K562 (cell line): ENCODE measurements around the gene ADGRB3. TPM values are rescaled to one million over a fixed set of nuclear protein-coding genes. Genes with fewer than 3 reads are reported as not detected.

Experiments
- DPF2 ChIP-seq: fragments of 450-650 bp; IDR thresholded peaks from 2 replicates; pipeline ENCODE4 v1.6.1; 2016
- EHMT2 ChIP-seq: fragments of 450-650 bp; IDR thresholded peaks from 2 replicates; pipeline ENCODE4 v1.6.1; 2018; ENCODE audit warnings: antibody characterized with exemption
- HIVEP1 ChIP-seq: fragments of 250-450 bp; sonication (Bioruptor Pico); IDR thresholded peaks from 2 replicates; pipeline ENCODE4 v1.4.0; 2020; ENCODE audit warnings: mild to moderate bottlenecking
- JUN ChIP-seq, 2 experiments: sonication (generic) in 1 of 2; formaldehyde crosslinking in 1 of 2; IDR thresholded peaks; 2 replicates each; pipeline versions ENCODE4 v1.6.1 to v1.8.0; 2012 to 2022; ENCODE audit warnings: borderline replicate concordance in 2 of 2, mild to moderate bottlenecking in 2 of 2, improper control_type of control experiment in 1 of 2, low read depth in 1 of 2, low read length in 1 of 2, missing genetic modification reagents in 1 of 2
- JUND ChIP-seq, 2 experiments: IDR thresholded peaks; 2 replicates in 1 of 2; 3 replicates in 1 of 2; pipeline ENCODE4 v1.6.1; 2011; ENCODE audit warnings: borderline replicate concordance in 2 of 2, low read depth in 2 of 2, low read length in 2 of 2, improper control_type of control experiment in 1 of 2, missing biosample characterization in 1 of 2, missing genetic modification characterization in 1 of 2, missing genetic modification reagents in 1 of 2
- MEIS2 ChIP-seq: fragments of 450-650 bp; IDR thresholded peaks from 2 replicates; pipeline ENCODE4 v1.6.1; 2014; ENCODE audit warnings: mild to moderate bottlenecking; ENCODE audit not compliant: partially characterized antibody
- PHF21A ChIP-seq: fragments of 450-650 bp; IDR thresholded peaks from 2 replicates; pipeline ENCODE4 v1.6.1; 2017; ENCODE audit warnings: low read depth, borderline replicate concordance
- PPARD ChIP-seq: fragments of 250-450 bp; sonication (Bioruptor Pico); IDR thresholded peaks from 2 replicates; pipeline ENCODE4 v1.8.0; 2022; ENCODE audit warnings: inconsistent platforms, mild to moderate bottlenecking, moderate library complexity
- XRCC4 ChIP-seq: IDR thresholded peaks from one replicate; pipeline ENCODE4 v1.6.1; 2011; ENCODE audit not compliant: insufficient read depth, insufficient read length; ENCODE audit errors: extremely low read depth
- ZNF143 ChIP-seq: sonication (generic); formaldehyde crosslinking; IDR thresholded peaks from 2 replicates; pipeline ENCODE4 v1.9.0; 2022; ENCODE audit warnings: mild to moderate bottlenecking, missing genetic modification reagents
- ZNF584 ChIP-seq: fragments of 200-800 bp; sonication (Bioruptor generic); IDR thresholded peaks from 2 replicates; pipeline ENCODE4 v1.6.1; 2016; ENCODE audit warnings: low read depth, mild to moderate bottlenecking, missing genetic modification characterization, missing compliant biosample characterization
- ZNF780A ChIP-seq: fragments of 250-450 bp; sonication (Bioruptor Pico); IDR thresholded peaks from 2 replicates; pipeline ENCODE4 v1.5.0; 2021; ENCODE audit warnings: mild to moderate bottlenecking
- polyA plus RNA-seq, 8 experiments: library from polyadenylated mRNA; depleted of rRNA in 4 of 8; stranded (reverse) in 5 of 8; unstranded in 3 of 8; fragments of >200 nt; fragmentation: Nextera tagmentation in 2 of 8; fragmentation: Illumina TruSeq in 1 of 8; extraction: Ambion mirVana in 2 of 8; extraction: Trizol in 1 of 8; gene quantifications; 2 replicates each; pipeline versions ENCODE4 v1.2.1 to v1.2.3, GENCODE V29; 2011 to 2014; ENCODE audit warnings: inconsistent platforms in 1 of 8, missing spikeins in 1 of 8
- total RNA-seq, 7 experiments: library from RNA; depleted of rRNA in 6 of 7; stranded (reverse); fragments of >200 nt in 6 of 7; fragmentation: Illumina TruSeq in 2 of 7; extraction: Trizol in 2 of 7; gene quantifications; 2 replicates each; pipeline versions ENCODE4 v1.2.1 to v1.2.3, GENCODE V29; 2011 to 2021; ENCODE audit warnings: low replicate concordance in 1 of 7
- TF ChIP-seq, protein P1 (sequence below), 2 experiments: fragments of 450-650 bp in 1 of 2; sonication (generic) in 1 of 2; formaldehyde crosslinking in 1 of 2; IDR thresholded peaks; 2 replicates each; pipeline versions ENCODE4 v1.7.1 to v1.9.0; 2016 to 2022; ENCODE audit warnings: inconsistent platforms in 1 of 2, mild to moderate bottlenecking in 1 of 2, missing genetic modification reagents in 1 of 2
- TF ChIP-seq, protein P2 (sequence below), 2 experiments: fragments of 450-650 bp; IDR thresholded peaks; 2 replicates each; pipeline ENCODE4 v1.6.1; 2018; ENCODE audit warnings: mild to moderate bottlenecking in 2 of 2, low read depth in 1 of 2; ENCODE audit not compliant: partially characterized antibody in 2 of 2

The ADGRB3 gene
- total and polyA plus RNA-seq, 9 of the 15 experiments (the other 6 are each of a cell fraction or from before 2014, with no cell fraction given), result 0.90 to 7.8 (median 2.4) TPM

GRCh38 chr6:68689910-68690309 lies 54.8 kb downstream of the ADGRB3 start (continued):
- TF ChIP-seq, protein P1, sequence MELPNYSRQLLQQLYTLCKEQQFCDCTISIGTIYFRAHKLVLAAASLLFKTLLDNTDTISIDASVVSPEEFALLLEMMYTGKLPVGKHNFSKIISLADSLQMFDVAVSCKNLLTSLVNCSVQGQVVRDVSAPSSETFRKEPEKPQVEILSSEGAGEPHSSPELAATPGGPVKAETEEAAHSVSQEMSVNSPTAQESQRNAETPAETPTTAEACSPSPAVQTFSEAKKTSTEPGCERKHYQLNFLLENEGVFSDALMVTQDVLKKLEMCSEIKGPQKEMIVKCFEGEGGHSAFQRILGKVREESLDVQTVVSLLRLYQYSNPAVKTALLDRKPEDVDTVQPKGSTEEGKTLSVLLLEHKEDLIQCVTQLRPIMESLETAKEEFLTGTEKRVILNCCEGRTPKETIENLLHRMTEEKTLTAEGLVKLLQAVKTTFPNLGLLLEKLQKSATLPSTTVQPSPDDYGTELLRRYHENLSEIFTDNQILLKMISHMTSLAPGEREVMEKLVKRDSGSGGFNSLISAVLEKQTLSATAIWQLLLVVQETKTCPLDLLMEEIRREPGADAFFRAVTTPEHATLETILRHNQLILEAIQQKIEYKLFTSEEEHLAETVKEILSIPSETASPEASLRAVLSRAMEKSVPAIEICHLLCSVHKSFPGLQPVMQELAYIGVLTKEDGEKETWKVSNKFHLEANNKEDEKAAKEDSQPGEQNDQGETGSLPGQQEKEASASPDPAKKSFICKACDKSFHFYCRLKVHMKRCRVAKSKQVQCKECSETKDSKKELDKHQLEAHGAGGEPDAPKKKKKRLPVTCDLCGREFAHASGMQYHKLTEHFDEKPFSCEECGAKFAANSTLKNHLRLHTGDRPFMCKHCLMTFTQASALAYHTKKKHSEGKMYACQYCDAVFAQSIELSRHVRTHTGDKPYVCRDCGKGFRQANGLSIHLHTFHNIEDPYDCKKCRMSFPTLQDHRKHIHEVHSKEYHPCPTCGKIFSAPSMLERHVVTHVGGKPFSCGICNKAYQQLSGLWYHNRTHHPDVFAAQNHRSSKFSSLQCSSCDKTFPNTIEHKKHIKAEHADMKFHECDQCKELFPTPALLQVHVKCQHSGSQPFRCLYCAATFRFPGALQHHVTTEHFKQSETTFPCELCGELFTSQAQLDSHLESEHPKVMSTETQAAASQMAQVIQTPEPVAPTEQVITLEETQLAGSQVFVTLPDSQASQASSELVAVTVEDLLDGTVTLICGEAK (IDR thresholded peaks at IDR 0.05), result 0 out of 2 replicates have a peak, but pooled peaks have one; percentile 18
- TF ChIP-seq, protein P1 (CRISPR knock-in tag; IDR thresholded peaks at IDR 0.05), result no peak
- TF ChIP-seq MEIS2, result peak; percentile 66
- TF ChIP-seq JUN (IDR thresholded peaks at IDR 0.05; ENCODE audit: borderline replicate concordance, low read depth, low read length), result no peak
- TF ChIP-seq JUN (CRISPR knock-in tag; IDR thresholded peaks at IDR 0.05; ENCODE audit: borderline replicate concordance), result no peak
- peak; percentile 23; the same call in 1 of the 2 replicates for TF ChIP-seq JUND (IDR thresholded peaks at IDR 0.05; ENCODE audit: borderline replicate concordance, low read depth, low read length)
- TF ChIP-seq JUND (tag; IDR thresholded peaks at IDR 0.05; ENCODE audit: borderline replicate concordance, low read depth, low read length), result peak; percentile 9; the same call in 1 of the 3 replicates
- TF ChIP-seq EHMT2, result 0 out of 2 replicates have a peak, but pooled peaks have one; percentile 23
- TF ChIP-seq XRCC4, result no peak
- TF ChIP-seq ZNF584 (CRISPR knock-in tag), result no peak
- TF ChIP-seq ZNF780A (CRISPR knock-in tag), result no peak
- TF ChIP-seq, protein P2, sequence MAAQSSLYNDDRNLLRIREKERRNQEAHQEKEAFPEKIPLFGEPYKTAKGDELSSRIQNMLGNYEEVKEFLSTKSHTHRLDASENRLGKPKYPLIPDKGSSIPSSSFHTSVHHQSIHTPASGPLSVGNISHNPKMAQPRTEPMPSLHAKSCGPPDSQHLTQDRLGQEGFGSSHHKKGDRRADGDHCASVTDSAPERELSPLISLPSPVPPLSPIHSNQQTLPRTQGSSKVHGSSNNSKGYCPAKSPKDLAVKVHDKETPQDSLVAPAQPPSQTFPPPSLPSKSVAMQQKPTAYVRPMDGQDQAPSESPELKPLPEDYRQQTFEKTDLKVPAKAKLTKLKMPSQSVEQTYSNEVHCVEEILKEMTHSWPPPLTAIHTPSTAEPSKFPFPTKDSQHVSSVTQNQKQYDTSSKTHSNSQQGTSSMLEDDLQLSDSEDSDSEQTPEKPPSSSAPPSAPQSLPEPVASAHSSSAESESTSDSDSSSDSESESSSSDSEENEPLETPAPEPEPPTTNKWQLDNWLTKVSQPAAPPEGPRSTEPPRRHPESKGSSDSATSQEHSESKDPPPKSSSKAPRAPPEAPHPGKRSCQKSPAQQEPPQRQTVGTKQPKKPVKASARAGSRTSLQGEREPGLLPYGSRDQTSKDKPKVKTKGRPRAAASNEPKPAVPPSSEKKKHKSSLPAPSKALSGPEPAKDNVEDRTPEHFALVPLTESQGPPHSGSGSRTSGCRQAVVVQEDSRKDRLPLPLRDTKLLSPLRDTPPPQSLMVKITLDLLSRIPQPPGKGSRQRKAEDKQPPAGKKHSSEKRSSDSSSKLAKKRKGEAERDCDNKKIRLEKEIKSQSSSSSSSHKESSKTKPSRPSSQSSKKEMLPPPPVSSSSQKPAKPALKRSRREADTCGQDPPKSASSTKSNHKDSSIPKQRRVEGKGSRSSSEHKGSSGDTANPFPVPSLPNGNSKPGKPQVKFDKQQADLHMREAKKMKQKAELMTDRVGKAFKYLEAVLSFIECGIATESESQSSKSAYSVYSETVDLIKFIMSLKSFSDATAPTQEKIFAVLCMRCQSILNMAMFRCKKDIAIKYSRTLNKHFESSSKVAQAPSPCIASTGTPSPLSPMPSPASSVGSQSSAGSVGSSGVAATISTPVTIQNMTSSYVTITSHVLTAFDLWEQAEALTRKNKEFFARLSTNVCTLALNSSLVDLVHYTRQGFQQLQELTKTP (IDR thresholded peaks at IDR 0.05; ENCODE audit: low read depth in 1 of 2, partially characterized antibody in 2 of 2), result peak in 1 of 2 experiments; percentile 30
- TF ChIP-seq HIVEP1 (CRISPR knock-in tag), result no peak
- no peak for TF ChIP-seq PPARD
- TF ChIP-seq ZNF143, result no peak
- no peak for TF ChIP-seq PHF21A
- TF ChIP-seq DPF2, result peak; percentile 13; the same call in 1 of the 2 replicates
